NCI-H2171 (cell line): ENCODE data around the gene THPO.
"Not testable (repeated sequence)": the region's sequence is repeated elsewhere in the genome, so short reads cannot be mapped to it uniquely, and the experiment has no call there.

ENCODE experiments used
- DNase-seq: peaks from one replicate; lab custom pipeline; 2025; lab: John Stamatoyannopoulos, UW

The THPO gene

DNA sequence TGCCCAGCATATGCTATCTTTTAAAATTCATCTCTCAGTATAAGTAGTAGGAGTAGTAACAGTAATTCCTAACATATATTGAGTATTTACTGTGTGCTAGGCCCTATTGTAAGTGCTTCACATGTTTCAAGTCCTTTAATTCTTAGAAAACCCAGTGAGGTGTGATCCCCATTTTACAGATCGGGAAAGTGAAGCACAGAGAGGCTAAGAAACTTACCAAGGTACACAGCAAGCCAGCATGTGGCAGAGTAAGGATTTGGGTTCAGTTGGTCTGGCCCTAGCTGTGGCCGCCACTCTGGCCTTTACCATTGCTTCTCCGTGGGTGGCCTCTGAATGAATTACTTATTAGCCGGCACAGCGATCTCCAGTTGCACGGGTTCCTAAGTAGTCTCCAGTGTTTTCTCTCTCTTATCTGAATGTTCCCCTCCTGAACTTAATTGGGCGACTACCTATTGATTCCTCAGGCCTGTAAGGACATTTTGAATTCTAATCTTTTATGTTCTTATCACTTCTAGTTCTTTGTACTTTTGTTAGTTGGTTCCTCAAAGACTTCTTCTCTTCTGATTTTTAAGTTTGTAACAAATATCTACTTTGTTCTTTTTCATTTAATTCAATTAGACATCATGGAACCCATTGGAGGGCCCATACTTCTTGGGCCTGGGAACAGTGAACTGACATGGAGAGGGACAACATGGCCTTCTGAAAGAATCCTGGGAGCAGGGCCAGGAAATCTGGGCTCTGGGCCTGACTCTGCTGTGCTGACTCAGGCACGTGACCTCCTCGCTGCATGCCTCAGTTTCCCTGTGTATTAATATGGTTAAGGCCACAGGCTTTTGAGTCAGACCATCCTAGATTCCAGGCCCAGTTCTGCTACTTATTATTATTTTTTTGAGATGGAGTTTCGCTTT lies 28.2 kb downstream of the THPO start:
- no peak for DNase-seq

- DNase-seq, result no peak
These were observed 30.0 kb downstream of the THPO start for GRCh38 chr3:184348057-184348382.

GRCh38 chr3:184347321-184348056 lies 30.5 kb downstream of the THPO start:
- no peak for DNase-seq

DNA sequence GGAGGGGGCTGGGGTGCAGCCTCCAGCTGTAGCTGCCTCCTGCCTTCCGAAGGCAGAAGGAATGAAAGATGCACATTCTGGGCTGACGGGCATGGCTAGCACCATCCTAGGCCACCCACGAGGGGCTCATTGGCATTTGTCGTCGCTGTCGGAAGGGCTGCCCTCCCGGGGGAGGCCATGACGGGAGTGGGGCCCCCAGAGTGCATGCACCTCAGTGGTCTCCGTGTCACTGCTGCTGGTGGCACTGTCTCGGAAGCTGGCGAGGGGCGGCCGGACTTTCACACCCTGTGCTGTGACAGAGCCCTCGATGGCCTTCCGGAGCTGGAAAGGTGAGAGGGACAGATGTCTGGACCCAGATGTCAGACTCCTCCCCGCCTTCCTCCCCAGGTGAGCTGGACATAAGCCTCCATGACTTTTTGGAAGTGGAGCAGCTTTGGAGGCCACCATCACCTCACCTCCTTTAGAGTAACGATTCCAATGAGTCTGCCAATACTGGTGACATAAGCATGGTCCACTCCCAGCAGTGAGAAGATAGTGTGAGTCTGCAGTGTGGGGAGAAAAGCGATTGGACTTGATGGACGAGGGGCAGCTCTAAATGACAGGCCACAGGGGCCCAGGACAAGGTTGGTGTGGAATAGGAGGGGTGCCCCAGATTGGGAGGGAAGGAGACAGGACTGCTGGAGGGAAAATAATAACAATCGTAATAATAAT lies 31.4 kb downstream of the THPO start:
- no peak for DNase-seq

DNA sequence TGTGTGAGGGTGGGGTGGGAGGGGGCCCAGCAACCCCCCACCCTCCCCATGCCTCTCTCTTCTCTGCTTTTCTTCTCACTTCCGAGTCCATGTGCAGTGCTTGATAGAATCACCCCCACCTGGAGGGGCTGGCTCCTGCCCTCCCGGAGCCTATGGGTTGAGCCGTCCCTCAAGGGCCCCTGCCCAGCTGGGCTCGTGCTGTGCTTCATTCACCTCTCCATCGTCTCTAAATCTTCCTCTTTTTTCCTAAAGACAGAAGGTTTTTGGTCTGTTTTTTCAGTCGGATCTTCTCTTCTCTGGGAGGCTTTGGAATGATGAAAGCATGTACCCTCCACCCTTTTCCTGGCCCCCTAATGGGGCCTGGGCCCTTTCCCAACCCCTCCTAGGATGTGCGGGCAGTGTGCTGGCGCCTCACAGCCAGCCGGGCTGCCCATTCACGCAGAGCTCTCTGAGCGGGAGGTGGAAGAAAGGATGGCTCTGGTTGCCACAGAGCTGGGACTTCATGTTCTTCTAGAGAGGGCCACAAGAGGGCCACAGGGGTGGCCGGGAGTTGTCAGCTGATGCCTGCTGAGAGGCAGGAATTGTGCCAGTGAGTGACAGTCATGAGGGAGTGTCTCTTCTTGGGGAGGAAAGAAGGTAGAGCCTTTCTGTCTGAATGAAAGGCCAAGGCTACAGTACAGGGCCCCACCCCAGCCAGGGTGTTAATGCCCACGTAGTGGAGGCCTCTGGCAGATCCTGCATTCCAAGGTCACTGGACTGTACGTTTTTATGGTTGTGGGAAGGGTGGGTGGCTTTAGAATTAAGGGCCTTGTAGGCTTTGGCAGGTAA lies 32.5 kb downstream of the THPO start:
- DNase-seq, result peak; percentile 13

GRCh38 chr3:184344579-184345316 lies 33.3 kb downstream of the THPO start:
- no peak for DNase-seq

- no peak for DNase-seq
These were observed 34.7 kb downstream of the THPO start for GRCh38 chr3:184343200-184343876.

- no peak for DNase-seq
These were observed 36.1 kb downstream of the THPO start for GRCh38 chr3:184341925-184342324.

- DNase-seq, result not testable (repeated sequence)
These were observed 38.4 kb downstream of the THPO start for GRCh38 chr3:184339451-184340135.

- peak; percentile 74 for DNase-seq
These were observed 39.0 kb downstream of the THPO start for GRCh38 chr3:184339001-184339400.

DNA sequence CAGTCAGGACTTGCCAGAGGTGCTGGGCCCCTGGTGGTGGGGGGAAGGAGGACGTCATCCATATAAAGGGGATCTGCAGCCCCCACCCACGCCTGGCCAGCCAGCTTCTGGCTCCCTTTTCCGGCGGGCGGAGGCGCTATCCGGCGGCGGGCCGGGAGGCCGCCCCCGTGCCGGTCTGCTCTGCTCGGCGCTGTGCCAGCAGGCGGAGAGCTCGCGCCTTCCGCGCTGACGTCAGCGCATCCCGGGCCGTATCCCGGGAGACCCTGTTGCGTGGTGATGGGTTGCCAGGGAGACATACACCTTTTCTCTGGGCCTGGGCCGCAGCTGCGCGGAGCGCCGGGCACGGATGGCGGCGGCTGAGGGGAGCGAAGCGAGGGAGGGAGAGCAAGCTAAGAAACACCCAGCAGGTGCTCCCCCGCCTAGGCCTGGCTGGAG lies 39.5 kb downstream of the THPO start:
- DNase-seq, result peak; percentile 96

GRCh38 chr3:184337981-184338380 lies 40.0 kb downstream of the THPO start:
- DNase-seq, result no peak

GRCh38 chr3:184337399-184337714 lies 40.6 kb downstream of the THPO start, which contains the start of gene FAM131A:
Gene FAM131A, plus strand, starts transcription at chr3:184337600. Its CDS starts 31 bp downstream, at chr3:184337631.
- DNase-seq, result no peak

DNA sequence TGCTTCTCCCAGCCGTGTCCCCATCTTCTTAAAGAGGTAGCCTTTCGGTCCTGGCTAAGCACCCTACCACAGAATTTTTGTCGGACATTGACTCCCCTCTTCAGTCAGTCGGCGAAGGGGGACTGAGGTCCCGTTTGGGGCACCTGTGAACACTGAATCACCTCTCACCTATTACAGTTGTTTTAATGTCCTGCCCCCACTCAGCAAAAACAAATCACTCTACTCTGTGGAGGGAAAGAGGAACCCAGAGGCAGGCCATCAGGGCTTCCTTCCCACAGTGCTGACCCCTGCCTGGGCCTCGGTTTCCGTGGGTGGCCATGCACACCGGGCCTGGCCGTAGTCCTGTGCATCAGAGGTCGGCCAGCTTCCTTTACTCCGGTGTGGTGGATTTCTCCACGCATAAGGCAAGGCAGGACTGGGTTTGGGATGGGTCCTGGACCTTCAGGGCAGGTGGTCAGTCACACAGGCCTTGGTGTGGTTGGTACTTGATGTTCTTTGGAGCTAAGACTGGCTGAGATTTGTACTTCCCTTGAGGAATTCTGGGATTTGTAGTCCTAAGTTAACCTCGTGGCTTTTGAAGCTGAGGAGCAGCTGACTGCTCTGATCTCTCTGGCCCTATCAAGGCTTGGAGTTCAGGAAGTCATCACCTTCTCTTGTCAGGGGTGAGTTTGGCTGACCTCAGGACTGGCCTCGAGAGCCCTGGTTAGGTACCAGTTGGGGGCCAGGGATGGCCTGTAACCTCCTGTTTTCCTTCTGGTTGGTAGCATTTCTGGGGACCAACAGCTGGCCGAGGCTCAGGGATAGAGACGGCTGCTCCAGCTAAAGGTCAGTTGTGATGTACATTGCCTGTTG lies 41.2 kb downstream of the THPO start:
- peak; percentile 15 for DNase-seq

- DNase-seq, result peak; percentile 79
These were observed 42.1 kb downstream of the THPO start for GRCh38 chr3:184335661-184336546.

GRCh38 chr3:184335291-184335660 lies 42.7 kb downstream of the THPO start:
- no peak for DNase-seq

DNA sequence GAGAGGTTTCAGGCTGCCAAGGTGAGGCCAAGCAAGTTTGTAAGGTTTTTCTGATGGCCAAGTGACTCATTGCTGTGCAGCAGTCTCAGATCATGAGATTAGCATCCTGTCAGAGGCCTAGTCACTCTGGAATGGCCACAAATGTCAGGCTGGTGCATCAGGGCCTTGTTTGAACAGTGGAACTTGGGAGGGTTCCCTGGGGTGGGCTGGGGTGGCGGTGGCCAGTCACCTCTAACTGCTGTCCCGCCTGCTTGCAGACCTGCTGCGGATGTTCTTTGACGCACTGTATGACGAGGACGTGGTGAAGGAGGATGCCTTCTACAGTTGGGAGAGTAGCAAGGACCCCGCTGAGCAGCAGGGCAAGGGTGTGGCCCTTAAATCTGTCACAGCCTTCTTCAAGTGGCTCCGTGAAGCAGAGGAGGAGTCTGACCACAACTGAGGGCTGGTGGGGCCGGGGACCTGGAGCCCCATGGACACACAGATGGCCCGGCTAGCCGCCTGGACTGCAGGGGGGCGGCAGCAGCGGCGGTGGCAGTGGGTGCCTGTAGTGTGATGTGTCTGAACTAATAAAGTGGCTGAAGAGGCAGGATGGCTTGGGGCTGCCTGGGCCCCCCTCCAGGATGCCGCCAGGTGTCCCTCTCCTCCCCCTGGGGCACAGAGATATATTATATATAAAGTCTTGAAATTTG lies 43.4 kb downstream of the THPO start:
- no peak for DNase-seq
